HEK293 (cell line): Measurements from ENCODE around the gene EFCAB6.

ENCODE experiments used
- CTCF ChIP-seq: fragments of 450-650 bp; formaldehyde crosslinking; IDR thresholded peaks from 2 replicates; pipeline ENCODE4 v1.5.1; 2016; ENCODE audit warnings: missing biosample characterization, missing genetic modification characterization
- REPIN1 ChIP-seq: fragments of 450-650 bp; formaldehyde crosslinking; IDR thresholded peaks from 2 replicates; pipeline ENCODE4 v1.5.1; 2017; ENCODE audit warnings: missing biosample characterization, missing genetic modification characterization, low read depth
- ZFP3 ChIP-seq: fragments of 450-650 bp; formaldehyde crosslinking; IDR thresholded peaks from 2 replicates; pipeline ENCODE4 v1.5.1; 2016; ENCODE audit warnings: low read depth, missing biosample characterization, missing genetic modification characterization
- ZNF558 ChIP-seq: fragments of 450-650 bp; formaldehyde crosslinking; IDR thresholded peaks from 2 replicates; pipeline ENCODE4 v1.5.1; 2016; ENCODE audit warnings: missing biosample characterization, missing genetic modification characterization
- ZNF768 ChIP-seq: fragments of 450-650 bp; formaldehyde crosslinking; IDR thresholded peaks from 2 replicates; pipeline ENCODE4 v1.5.1; 2018; ENCODE audit warnings: missing biosample characterization, mild to moderate bottlenecking, missing genetic modification characterization

- TF ChIP-seq CTCF (tag by site-specific recombination): no peak
- no peak for TF ChIP-seq ZNF558 (tag by site-specific recombination)
- TF ChIP-seq REPIN1 (tag by site-specific recombination): no peak
- no peak for TF ChIP-seq ZNF768 (tag by site-specific recombination)
- no peak for TF ChIP-seq ZFP3 (tag by site-specific recombination)
Measured at GRCh38 chr22:43681731-43682360, 130.3 kb downstream of the EFCAB6 start.
